Neural progenitor cell (in vitro differentiated cells): ENCODE measurements around the gene TTC21A. TPM values are rescaled to one million over a fixed set of nuclear protein-coding genes. Genes with fewer than 3 reads are reported as not detected.

Experiments
- DNase-seq: peaks from one replicate; pipeline ENCODE4 v3.0.0-alpha.2; 2016; ENCODE audit warnings: low spot score
- H2AFZ ChIP-seq: fragments of 200-600 bp; sonication (generic); replicated peaks from 2 replicates; pipeline ENCODE4 v1.6.1; 2016; ENCODE audit warnings: antibody characterized with exemption
- H3F3A ChIP-seq: fragments of 200-600 bp; sonication (generic); 2 replicates; pipeline ENCODE4 v1.6.1; 2016; ENCODE audit warnings: antibody characterized with exemption, low read depth
- H3K27ac ChIP-seq: fragments of 200-600 bp; sonication (generic); 2 replicates; pipeline ENCODE4 v1.5.1; 2016; ENCODE audit warnings: mild to moderate bottlenecking
- H3K27me3 ChIP-seq: fragments of 200-600 bp; sonication (generic); 2 replicates; pipeline ENCODE4 v1.6.1; 2016; ENCODE audit warnings: mild to moderate bottlenecking, moderate library complexity
- H3K36me3 ChIP-seq: fragments of 200-600 bp; sonication (generic); 2 replicates; pipeline ENCODE4 v1.5.1; 2016
- H3K4me1 ChIP-seq: fragments of 200-600 bp; sonication (generic); 2 replicates; pipeline ENCODE4 v1.6.1; 2016; ENCODE audit warnings: mixed run types
- H3K4me2 ChIP-seq: fragments of 200-600 bp; sonication (generic); 2 replicates; pipeline ENCODE4 v1.6.1; 2016
- H3K4me3 ChIP-seq: fragments of 200-600 bp; sonication (generic); 2 replicates; pipeline ENCODE4 v1.5.1; 2016
- H3K79me2 ChIP-seq: fragments of 200-600 bp; sonication (generic); 2 replicates; pipeline ENCODE4 v1.6.1; 2016; ENCODE audit warnings: low read depth
- H3K9ac ChIP-seq: fragments of 200-600 bp; sonication (generic); 2 replicates; pipeline ENCODE4 v1.6.1; 2016
- H3K9me3 ChIP-seq: fragments of 200-600 bp; sonication (generic); 2 replicates; pipeline ENCODE4 v1.5.1; 2016; ENCODE audit warnings: low read depth
- H4K20me1 ChIP-seq: fragments of 200-600 bp; sonication (generic); 2 replicates; pipeline ENCODE4 v1.6.1; 2016; ENCODE audit warnings: low read depth
- H3K27ac Mint-ChIP-seq: 3 replicates; pipeline ENCODE4 v1.8.0; 2021; ENCODE audit warnings: mixed read lengths
- H3K27me3 Mint-ChIP-seq: 2 replicates; pipeline ENCODE4 v1.8.0; 2022; ENCODE audit warnings: low read depth, mild to moderate bottlenecking, inconsistent platforms, moderate library complexity, mixed read lengths; ENCODE audit not compliant: insufficient read depth
- H3K36me3 Mint-ChIP-seq: 3 replicates; pipeline ENCODE4 v1.8.0; 2021; ENCODE audit warnings: mixed read lengths
- H3K4me1 Mint-ChIP-seq: 3 replicates; pipeline ENCODE4 v1.8.0; 2021; ENCODE audit warnings: mixed read lengths
- H3K4me3 Mint-ChIP-seq: 3 replicates; pipeline ENCODE4 v1.8.0; 2021; ENCODE audit warnings: mild to moderate bottlenecking, moderate library complexity, mixed read lengths
- H3K9me3 Mint-ChIP-seq: 3 replicates; pipeline ENCODE4 v1.8.0; 2020; ENCODE audit warnings: mixed read lengths
- EZH2 ChIP-seq: fragments of 200-600 bp; sonication (generic); IDR thresholded peaks from 2 replicates; pipeline ENCODE4 v1.6.1; 2017; ENCODE audit warnings: antibody characterized with exemption, mild to moderate bottlenecking, moderate library complexity
- EZH2phosphoT487 ChIP-seq: fragments of 200-600 bp; sonication (generic); IDR thresholded peaks from 2 replicates; pipeline ENCODE4 v1.6.1; 2017; ENCODE audit warnings: antibody characterized with exemption
- total RNA-seq: library from RNA; depleted of rRNA; stranded (reverse); fragments of >200 nt; gene quantifications from 2 replicates; pipeline ENCODE4 v1.2.3, GENCODE V29; 2015; ENCODE audit warnings: low replicate concordance
- TF ChIP-seq, protein P1 (sequence below): fragments of 200-600 bp; sonication (generic); IDR thresholded peaks from 2 replicates; pipeline ENCODE4 v1.5.1; 2017; ENCODE audit warnings: antibody characterized with exemption, mild to moderate bottlenecking

TTC21A gene
- total RNA-seq, 1 donor from 2014 or later: 1.2 TPM

DNA sequence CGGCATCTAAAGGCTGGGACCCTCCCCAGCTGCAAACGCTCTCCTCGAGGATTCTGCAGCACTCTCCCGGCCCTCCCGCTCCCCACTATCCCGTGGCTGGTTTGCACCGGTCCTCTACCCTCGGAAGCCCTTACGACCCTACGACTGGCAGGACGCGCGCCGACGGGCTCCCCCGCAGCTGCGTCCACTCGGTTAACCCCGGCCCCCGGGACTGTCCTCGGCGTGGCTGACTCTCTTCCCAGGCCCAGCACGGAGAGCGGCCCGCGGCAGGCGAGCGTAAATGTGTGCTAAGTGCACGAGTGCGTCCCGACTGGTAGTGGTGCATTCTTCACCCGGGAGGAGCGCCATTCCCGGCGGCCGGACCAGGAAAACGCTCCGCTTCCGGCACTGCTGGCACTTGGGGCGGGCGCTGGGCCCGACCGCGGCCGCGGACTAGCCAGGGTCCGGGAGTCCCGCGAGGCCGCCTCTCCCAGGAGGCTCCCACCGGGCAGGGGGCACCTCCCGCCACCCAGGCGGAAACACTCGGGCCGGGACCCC is 561 bp upstream of the TTC21A start:
- peak; percentile 29 for TF ChIP-seq EZH2phosphoT487
- TF ChIP-seq EZH2: no peak
- TF ChIP-seq, protein P1, sequence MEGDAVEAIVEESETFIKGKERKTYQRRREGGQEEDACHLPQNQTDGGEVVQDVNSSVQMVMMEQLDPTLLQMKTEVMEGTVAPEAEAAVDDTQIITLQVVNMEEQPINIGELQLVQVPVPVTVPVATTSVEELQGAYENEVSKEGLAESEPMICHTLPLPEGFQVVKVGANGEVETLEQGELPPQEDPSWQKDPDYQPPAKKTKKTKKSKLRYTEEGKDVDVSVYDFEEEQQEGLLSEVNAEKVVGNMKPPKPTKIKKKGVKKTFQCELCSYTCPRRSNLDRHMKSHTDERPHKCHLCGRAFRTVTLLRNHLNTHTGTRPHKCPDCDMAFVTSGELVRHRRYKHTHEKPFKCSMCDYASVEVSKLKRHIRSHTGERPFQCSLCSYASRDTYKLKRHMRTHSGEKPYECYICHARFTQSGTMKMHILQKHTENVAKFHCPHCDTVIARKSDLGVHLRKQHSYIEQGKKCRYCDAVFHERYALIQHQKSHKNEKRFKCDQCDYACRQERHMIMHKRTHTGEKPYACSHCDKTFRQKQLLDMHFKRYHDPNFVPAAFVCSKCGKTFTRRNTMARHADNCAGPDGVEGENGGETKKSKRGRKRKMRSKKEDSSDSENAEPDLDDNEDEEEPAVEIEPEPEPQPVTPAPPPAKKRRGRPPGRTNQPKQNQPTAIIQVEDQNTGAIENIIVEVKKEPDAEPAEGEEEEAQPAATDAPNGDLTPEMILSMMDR: no peak
- Histone ChIP-seq H3K4me2 (peak overlapping the region; percentile 87), H3K4me1 (peaks cover 4% of the 10 kb centered on the region), H4K20me1 (peaks cover 9% of the 10 kb centered on the region), H3K4me3 (peak overlapping the region; percentile 90), H2AFZ (peak overlapping the region; percentile 95), H3K9me3 (no peaks in the 10 kb centered on the region), H3F3A (no peaks in the 10 kb centered on the region), H3K27ac (no peak overlapping the region), H3K9ac (peak overlapping the region; percentile 67), H3K36me3 (no peaks in the 10 kb centered on the region), H3K27me3 (peaks cover 7% of the 10 kb centered on the region), H3K79me2 (peaks cover 9% of the 10 kb centered on the region)
- Mint-ChIP-seq H3K4me3 (peak overlapping the region; percentile 97), H3K4me1 (peaks cover 29% of the 10 kb centered on the region), H3K27me3 (no peaks in the 10 kb centered on the region), H3K27ac (peak overlapping the region; percentile 25), H3K36me3 (peaks cover 3% of the 10 kb centered on the region), H3K9me3 (no peaks in the 10 kb centered on the region)
- peak; percentile 77 for DNase-seq

DNA sequence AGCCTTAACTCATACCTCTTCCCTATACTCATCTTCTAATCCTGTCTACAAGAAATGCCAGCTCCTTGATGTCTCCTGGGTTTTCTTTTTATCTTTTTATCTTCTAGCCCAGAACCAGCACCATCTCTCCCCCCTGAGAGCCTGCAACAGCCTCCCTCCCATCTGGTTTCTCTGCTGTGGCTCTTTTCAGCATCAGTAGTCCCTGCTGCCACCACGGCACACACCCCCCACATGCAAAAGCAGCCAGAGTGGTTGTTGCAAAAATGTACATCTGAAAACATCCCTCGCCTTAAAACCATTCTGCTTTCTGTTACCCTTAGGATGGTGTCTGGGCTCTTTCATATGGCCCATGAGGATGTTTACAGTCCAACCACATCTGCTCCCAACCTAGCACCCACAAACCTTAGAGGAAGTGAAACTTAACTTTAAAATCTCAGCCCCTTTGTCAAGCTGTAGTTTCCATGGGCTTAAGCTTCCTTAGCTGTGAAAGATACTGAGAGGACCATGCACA is 775 bp downstream of the TTC21A start:
- H3K36me3 Mint-ChIP-seq: no peaks in the 10 kb centered on the region
- peaks cover 9% of the 10 kb centered on the region for H3K79me2 ChIP-seq
- no peak overlapping the region for H3K9ac ChIP-seq
- H3K9me3 Mint-ChIP-seq: no peaks in the 10 kb centered on the region
- no peaks in the 10 kb centered on the region for H3F3A ChIP-seq
- peaks cover 9% of the 10 kb centered on the region for H4K20me1 ChIP-seq
- peak overlapping the region; percentile 87 for H3K4me2 ChIP-seq
- H3K4me3 ChIP-seq: peak overlapping the region; percentile 90
- H3K4me3 Mint-ChIP-seq: peak overlapping the region; percentile 94
- peak overlapping the region; percentile 95 for H3K27ac Mint-ChIP-seq
- H3K27ac ChIP-seq: no peak overlapping the region
- H3K4me1 ChIP-seq: peaks cover 4% of the 10 kb centered on the region
- H3K4me1 Mint-ChIP-seq: peaks cover 29% of the 10 kb centered on the region
- no peaks in the 10 kb centered on the region for H3K27me3 Mint-ChIP-seq
- H3K9me3 ChIP-seq: no peaks in the 10 kb centered on the region
- peaks cover 7% of the 10 kb centered on the region for H3K27me3 ChIP-seq
- no peaks in the 10 kb centered on the region for H3K36me3 ChIP-seq
- H2AFZ ChIP-seq: peak overlapping the region; percentile 95
- TF ChIP-seq EZH2 (no peak), EZH2phosphoT487 (no peak)
- TF ChIP-seq, protein P1: no peak
- no peak for DNase-seq

DNA sequence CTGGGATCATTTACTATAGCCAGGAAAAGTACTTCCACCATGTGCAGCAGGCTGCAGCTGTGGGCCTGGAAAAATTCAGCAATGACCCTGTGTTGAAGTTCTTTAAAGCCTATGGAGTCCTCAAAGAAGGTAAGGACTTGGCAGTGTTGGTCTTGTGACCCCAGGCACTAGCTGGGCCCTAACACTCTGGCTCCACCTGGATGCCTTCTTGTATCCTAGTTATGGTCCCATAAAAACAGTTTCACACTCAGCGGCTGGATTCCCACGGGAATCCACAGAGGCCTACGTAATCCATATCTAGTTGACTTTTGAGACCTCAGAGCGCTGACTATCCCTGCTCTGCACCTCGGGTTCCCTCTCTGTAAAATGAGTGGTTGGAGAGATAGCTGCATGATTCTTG is 1.6 kb downstream of the TTC21A start:
- H3K4me3 Mint-ChIP-seq: peak overlapping the region; percentile 94
- H3K36me3 Mint-ChIP-seq: no peaks in the 10 kb centered on the region
- no peaks in the 10 kb centered on the region for H3K36me3 ChIP-seq
- H3K27ac Mint-ChIP-seq: no peak overlapping the region
- no peaks in the 10 kb centered on the region for H3K27me3 Mint-ChIP-seq
- peaks cover 4% of the 10 kb centered on the region for H3K4me1 ChIP-seq
- H4K20me1 ChIP-seq: peaks cover 9% of the 10 kb centered on the region
- no peaks in the 10 kb centered on the region for H3F3A ChIP-seq
- no peak overlapping the region for H3K4me2 ChIP-seq
- H3K4me1 Mint-ChIP-seq: peaks cover 29% of the 10 kb centered on the region
- H2AFZ ChIP-seq: no peak overlapping the region
- no peaks in the 10 kb centered on the region for H3K9me3 ChIP-seq
- no peak for TF ChIP-seq EZH2phosphoT487
- no peak for TF ChIP-seq EZH2
- TF ChIP-seq, protein P1: no peak
- peaks cover 9% of the 10 kb centered on the region for H3K79me2 ChIP-seq
- no peaks in the 10 kb centered on the region for H3K9me3 Mint-ChIP-seq
- no peak overlapping the region for H3K27ac ChIP-seq
- H3K9ac ChIP-seq: no peak overlapping the region
- H3K27me3 ChIP-seq: peaks cover 7% of the 10 kb centered on the region
- no peak overlapping the region for H3K4me3 ChIP-seq
- DNase-seq: no peak
